Measurements from ENCODE around the gene IGF1. TPM values are rescaled to one million over a fixed set of nuclear protein-coding genes. Genes with fewer than 3 reads are reported as not detected.

The IGF1 gene
- total RNA-seq, 6 donors from 2014 or later = 1.0 to 23.9 (median 5.0) TPM

DNA sequence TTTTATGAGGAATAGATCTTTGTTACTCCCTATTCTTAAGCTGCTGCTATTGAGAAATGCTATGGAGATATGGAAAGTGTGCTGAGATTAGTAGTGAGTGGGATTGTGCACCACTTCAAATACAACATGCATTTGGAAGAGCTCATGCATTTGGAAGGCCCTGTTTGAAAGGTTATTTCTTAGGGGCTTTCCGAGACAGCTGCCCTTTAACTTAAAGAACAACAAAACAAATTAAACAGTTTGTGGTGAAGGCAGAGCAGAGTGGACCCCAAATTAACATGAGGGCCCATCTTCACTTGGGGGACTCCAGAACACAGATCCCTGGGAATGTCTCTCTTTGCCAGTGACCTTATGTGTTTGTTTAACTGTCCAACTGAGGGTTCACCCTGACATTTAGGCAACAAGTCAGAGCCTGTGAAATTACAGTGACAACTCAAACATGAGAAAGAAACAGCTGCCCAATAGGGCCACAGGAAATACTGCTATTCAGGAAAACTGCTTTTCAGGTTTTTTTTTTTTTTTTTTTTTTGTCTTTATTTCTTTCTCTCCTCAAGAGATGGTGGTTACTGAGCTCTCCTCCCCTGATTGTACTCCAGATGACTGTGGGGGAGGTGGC lies 41.4 kb upstream of the IGF1 start:
- H3K27me3 ChIP-seq = no peaks in the 10 kb centered on the region
- H3K27ac ChIP-seq = no peak overlapping the region
- TF ChIP-seq POLR2A (IDR thresholded peaks at IDR 0.05) (no peak), EP300 (IDR thresholded peaks at IDR 0.05) (no peak), POLR2AphosphoS5 (IDR thresholded peaks at IDR 0.05) (no peak)
- TF ChIP-seq, protein P1, sequence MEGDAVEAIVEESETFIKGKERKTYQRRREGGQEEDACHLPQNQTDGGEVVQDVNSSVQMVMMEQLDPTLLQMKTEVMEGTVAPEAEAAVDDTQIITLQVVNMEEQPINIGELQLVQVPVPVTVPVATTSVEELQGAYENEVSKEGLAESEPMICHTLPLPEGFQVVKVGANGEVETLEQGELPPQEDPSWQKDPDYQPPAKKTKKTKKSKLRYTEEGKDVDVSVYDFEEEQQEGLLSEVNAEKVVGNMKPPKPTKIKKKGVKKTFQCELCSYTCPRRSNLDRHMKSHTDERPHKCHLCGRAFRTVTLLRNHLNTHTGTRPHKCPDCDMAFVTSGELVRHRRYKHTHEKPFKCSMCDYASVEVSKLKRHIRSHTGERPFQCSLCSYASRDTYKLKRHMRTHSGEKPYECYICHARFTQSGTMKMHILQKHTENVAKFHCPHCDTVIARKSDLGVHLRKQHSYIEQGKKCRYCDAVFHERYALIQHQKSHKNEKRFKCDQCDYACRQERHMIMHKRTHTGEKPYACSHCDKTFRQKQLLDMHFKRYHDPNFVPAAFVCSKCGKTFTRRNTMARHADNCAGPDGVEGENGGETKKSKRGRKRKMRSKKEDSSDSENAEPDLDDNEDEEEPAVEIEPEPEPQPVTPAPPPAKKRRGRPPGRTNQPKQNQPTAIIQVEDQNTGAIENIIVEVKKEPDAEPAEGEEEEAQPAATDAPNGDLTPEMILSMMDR (IDR thresholded peaks at IDR 0.05) = no peak
- H3K4me1 ChIP-seq = no peaks in the 10 kb centered on the region
- no peaks in the 10 kb centered on the region for H3K9me3 ChIP-seq
- ATAC-seq (ENCODE audit: low FRiP score in 2 of 2) = no peak
- no peaks in the 10 kb centered on the region for H3K36me3 ChIP-seq
- H3K4me3 ChIP-seq = no peak overlapping the region
- 95 to 100% methylated on average over 1 of the region's 1 CpG for WGBS, 2 donors
- DNase-seq = no peak

DNA sequence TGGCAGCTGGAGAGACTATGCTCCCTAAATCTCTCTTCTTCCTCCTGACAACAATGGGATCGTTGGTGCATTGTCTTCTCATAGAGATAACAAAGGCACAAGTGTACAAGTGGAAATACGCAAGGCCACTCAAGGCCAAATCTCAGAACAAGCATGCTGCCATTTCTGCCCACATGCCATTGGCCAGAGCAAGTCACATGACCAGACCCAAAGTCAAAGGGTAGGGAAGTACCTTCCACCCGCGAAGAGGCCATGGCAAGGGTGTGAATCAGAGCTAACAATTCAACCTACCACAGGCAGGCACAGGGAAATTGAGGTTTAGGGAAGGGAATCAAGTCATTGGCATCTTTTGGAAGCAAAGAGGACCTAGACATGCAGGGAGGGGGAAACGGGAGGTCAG lies 38.5 kb upstream of the IGF1 start:
- ATAC-seq (ENCODE audit: low FRiP score in 2 of 2) (no peak), DNase-seq (no peak)
- Histone ChIP-seq H3K4me1 (no peaks in the 10 kb centered on the region), H3K36me3 (no peaks in the 10 kb centered on the region), H3K27me3 (no peaks in the 10 kb centered on the region), H3K27ac (no peak overlapping the region), H3K9me3 (no peaks in the 10 kb centered on the region), H3K4me3 (no peak overlapping the region)
- no peak for TF ChIP-seq POLR2AphosphoS5 (IDR thresholded peaks at IDR 0.05)
- TF ChIP-seq, protein P1 (IDR thresholded peaks at IDR 0.05) = no peak
- TF ChIP-seq EP300 (IDR thresholded peaks at IDR 0.05) = no peak
- WGBS, 2 donors = 77 to 87% methylated on average over 5 of the region's 5 CpGs

DNA sequence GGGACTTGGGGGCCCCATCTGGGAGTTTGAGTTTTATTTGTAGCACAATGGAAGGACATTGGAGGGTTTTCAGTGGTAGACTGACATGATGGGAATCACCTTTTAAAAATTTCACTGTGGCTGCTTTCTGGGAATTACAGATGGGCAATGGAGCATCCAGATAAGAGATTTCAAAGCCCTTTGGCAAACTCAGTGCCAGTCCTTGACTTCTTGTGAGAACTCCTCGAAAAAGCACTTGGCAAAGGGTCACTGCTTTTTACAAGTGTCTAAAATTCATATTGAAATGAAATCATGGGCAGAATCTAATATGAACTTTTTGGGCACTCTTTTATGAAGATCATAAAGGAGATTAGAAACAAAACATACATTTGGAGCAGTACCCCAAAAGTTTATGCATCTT lies 34.3 kb upstream of the IGF1 start:
- H3K36me3 ChIP-seq = no peaks in the 10 kb centered on the region
- H3K27me3 ChIP-seq = no peaks in the 10 kb centered on the region
- WGBS, 2 donors = 47 to 52% methylated on average over 1 of the region's 1 CpG
- TF ChIP-seq POLR2AphosphoS5 (IDR thresholded peaks at IDR 0.05) = no peak
- TF ChIP-seq EP300 (IDR thresholded peaks at IDR 0.05) = no peak
- no peak for TF ChIP-seq POLR2A (IDR thresholded peaks at IDR 0.05)
- TF ChIP-seq, protein P1 (IDR thresholded peaks at IDR 0.05) = no peak
- no peaks in the 10 kb centered on the region for H3K9me3 ChIP-seq
- no peak overlapping the region for H3K27ac ChIP-seq
- H3K4me3 ChIP-seq = no peak overlapping the region
- ATAC-seq (ENCODE audit: low FRiP score in 2 of 2) (no peak), DNase-seq (no peak)
- no peaks in the 10 kb centered on the region for H3K4me1 ChIP-seq

DNA sequence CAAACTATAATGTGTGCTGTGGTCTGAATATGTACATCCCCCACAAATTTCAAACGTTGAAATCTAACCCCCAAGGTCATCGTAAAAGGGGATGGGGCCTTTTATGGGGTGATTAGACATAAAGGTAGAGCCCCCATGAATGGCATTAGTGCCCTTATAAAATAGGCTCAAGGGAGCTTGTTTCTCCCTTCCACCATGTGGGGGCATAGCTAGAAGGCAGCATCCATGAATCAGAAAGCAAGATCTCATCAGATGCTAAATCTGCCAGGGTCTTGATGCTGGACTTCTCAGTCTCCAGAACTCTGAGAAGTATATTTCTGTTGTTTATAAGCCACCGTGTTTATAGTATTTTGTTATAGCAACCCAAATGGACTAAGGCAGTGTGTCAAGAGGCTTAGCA lies 33.4 kb upstream of the IGF1 start:
- TF ChIP-seq POLR2AphosphoS5 (IDR thresholded peaks at IDR 0.05) = no peak
- no peak for TF ChIP-seq EP300 (IDR thresholded peaks at IDR 0.05)
- TF ChIP-seq POLR2A (IDR thresholded peaks at IDR 0.05) = no peak
- TF ChIP-seq, protein P1 (IDR thresholded peaks at IDR 0.05) = no peak
- H3K4me3 ChIP-seq = no peak overlapping the region
- no peak for DNase-seq
- H3K4me1 ChIP-seq = no peaks in the 10 kb centered on the region
- no peak overlapping the region for H3K27ac ChIP-seq
- WGBS, 2 donors = 73 to 78% methylated on average over 3 of the region's 3 CpGs
- H3K27me3 ChIP-seq = no peaks in the 10 kb centered on the region
- no peaks in the 10 kb centered on the region for H3K36me3 ChIP-seq
- no peak for ATAC-seq (ENCODE audit: low FRiP score in 2 of 2)
- no peaks in the 10 kb centered on the region for H3K9me3 ChIP-seq

DNA sequence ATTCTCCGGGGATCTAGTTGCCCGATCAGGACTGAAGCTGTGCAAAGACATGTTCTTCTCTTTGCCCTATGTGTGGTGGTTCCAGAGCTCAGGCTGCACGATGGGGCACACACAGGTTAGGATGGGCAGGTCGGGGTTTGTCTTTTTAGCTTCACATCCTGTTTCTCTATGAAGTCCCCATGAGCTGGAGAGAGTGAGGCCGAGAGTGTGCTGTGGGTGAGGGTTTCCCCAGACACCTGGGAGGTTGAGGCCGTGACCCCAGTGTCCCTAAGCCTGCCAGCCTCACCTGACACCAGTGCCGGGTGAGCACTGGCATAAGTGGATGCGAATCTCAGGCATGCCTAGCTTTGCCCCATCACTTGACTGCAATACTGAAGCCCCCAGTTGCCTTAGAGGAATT lies 32.9 kb upstream of the IGF1 start:
- Histone ChIP-seq H3K27me3 (no peaks in the 10 kb centered on the region), H3K9me3 (no peaks in the 10 kb centered on the region), H3K4me3 (no peak overlapping the region), H3K36me3 (no peaks in the 10 kb centered on the region), H3K27ac (no peak overlapping the region), H3K4me1 (no peaks in the 10 kb centered on the region)
- TF ChIP-seq EP300 (IDR thresholded peaks at IDR 0.05) = no peak
- TF ChIP-seq, protein P1 (IDR thresholded peaks at IDR 0.05) = no peak
- TF ChIP-seq POLR2A (IDR thresholded peaks at IDR 0.05) = no peak
- TF ChIP-seq POLR2AphosphoS5 (IDR thresholded peaks at IDR 0.05) = no peak
- ATAC-seq (ENCODE audit: low FRiP score in 2 of 2) = no peak
- 73 to 76% methylated on average over 8 of the region's 8 CpGs for WGBS, 2 donors
- DNase-seq = no peak

Measured in upper lobe of left lung (tissue), 6 donors.